BE2C (cell line): ENCODE data around the gene TSC22D1.
"Not testable (repeated sequence)": the region's sequence is repeated elsewhere in the genome, so short reads cannot be mapped to it uniquely, and the experiment has no call there.

Source experiments
- DNase-seq: peaks from one replicate; pipeline ENCODE4 v3.0.0-alpha.2; 2020
- H3K27me3 ChIP-seq: fragments of 250-450 bp; sonication (Bioruptor Pico); 2 replicates; pipeline ENCODE4 v1.5.1; 2020; ENCODE audit warnings: mild to moderate bottlenecking
- H3K36me3 ChIP-seq: fragments of 250-450 bp; sonication (Bioruptor Pico); 2 replicates; pipeline ENCODE4 v1.5.1; 2020; ENCODE audit warnings: mild to moderate bottlenecking
- H3K4me1 ChIP-seq: fragments of 250-450 bp; sonication (Bioruptor Pico); 2 replicates; pipeline ENCODE4 v1.5.1; 2020
- H3K4me3 ChIP-seq: 2 replicates; pipeline ENCODE4 v1.5.1; 2011; ENCODE audit warnings: low read depth, low read length
- H3K9me3 ChIP-seq: fragments of 250-450 bp; sonication (Bioruptor Pico); 2 replicates; pipeline ENCODE4 v1.5.1; 2020
- TF ChIP-seq, protein P1 (sequence below): IDR thresholded peaks from 2 replicates; pipeline ENCODE4 v1.5.1; 2012; ENCODE audit warnings: mild to moderate bottlenecking, low read depth, low read length

The TSC22D1 gene

DNA sequence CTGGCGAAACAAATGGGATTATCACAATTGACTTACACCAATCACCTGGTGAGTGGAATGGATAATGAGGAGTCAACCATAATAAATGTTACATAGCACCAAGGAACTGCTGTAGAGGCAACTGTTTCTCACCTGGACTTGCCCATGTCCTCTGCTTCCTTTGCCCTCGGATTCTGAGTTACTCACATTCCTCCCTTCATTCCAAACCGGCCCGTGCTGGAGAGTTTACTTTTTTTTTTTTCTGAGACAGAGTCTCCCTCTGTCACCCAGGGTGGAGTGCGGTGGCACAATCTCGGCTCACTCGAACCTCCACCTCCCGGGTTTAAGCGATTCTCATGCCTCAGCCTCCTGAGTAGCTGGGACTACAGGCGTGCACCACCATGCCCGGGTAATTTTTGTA, 41.5 kb upstream of the TSC22D1 start:
- no peaks in the 10 kb centered on the region; the same call in 1 of the 2 replicates for H3K27me3 ChIP-seq
- TF ChIP-seq, protein P1, sequence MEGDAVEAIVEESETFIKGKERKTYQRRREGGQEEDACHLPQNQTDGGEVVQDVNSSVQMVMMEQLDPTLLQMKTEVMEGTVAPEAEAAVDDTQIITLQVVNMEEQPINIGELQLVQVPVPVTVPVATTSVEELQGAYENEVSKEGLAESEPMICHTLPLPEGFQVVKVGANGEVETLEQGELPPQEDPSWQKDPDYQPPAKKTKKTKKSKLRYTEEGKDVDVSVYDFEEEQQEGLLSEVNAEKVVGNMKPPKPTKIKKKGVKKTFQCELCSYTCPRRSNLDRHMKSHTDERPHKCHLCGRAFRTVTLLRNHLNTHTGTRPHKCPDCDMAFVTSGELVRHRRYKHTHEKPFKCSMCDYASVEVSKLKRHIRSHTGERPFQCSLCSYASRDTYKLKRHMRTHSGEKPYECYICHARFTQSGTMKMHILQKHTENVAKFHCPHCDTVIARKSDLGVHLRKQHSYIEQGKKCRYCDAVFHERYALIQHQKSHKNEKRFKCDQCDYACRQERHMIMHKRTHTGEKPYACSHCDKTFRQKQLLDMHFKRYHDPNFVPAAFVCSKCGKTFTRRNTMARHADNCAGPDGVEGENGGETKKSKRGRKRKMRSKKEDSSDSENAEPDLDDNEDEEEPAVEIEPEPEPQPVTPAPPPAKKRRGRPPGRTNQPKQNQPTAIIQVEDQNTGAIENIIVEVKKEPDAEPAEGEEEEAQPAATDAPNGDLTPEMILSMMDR: no peak
- no peak for DNase-seq

DNA sequence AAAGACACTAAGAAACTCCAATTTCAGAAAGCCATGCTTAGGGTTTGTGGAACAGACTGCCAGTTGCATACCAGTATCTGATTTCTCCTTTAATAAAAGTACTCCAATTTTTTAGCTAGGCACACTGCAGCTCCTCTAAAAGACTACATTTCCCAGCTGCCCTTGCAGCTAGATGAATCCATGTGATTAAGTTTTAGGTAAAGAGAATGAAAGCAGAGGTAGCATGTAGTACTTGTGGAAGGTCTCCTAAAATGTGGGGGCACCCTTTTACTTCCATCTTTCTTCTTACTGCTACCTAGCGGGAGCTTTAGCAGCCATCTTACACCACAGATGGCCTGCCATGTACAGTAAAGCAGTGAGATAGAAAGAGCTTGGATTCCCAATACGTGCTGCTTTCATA, 33.0 kb upstream of the TSC22D1 start:
- H3K4me3 ChIP-seq: no peak overlapping the region
- TF ChIP-seq, protein P1: no peak
- no peaks in the 10 kb centered on the region for H3K36me3 ChIP-seq

More for the DNA sequence above, 41.5 kb upstream of the TSC22D1 start:
- Histone ChIP-seq H3K9me3 (no peaks in the 10 kb centered on the region), H3K4me1 (no peaks in the 10 kb centered on the region), H3K4me3 (no peak overlapping the region), H3K36me3 (no peaks in the 10 kb centered on the region)

DNA sequence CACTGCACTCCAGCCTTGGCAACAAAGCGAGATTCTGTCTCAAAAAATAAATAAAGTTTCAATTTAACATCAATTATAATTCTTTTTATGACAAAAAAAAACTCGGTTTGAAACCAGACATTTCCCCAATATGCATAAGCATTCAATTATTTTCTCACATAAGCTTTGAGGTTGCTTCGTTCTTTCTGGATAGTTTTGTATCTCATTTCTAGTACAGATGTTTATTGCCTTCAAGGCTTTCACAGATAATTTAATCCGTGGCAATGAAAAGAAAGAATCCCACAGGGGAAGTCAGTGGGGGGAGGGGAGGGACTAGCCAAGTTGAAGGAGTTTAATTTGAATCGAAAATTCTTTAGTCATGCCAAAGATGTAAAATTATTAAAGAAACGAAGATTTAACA, 29.6 kb upstream of the TSC22D1 start:
- no peaks in the 10 kb centered on the region for H3K36me3 ChIP-seq
- peaks cover 5% of the 10 kb centered on the region; the same call in 1 of the 2 replicates for H3K27me3 ChIP-seq
- no peak overlapping the region for H3K4me3 ChIP-seq
- DNase-seq: no peak
- TF ChIP-seq, protein P1: no peak
- no peaks in the 10 kb centered on the region; the same call in 1 of the 2 replicates for H3K9me3 ChIP-seq
- H3K4me1 ChIP-seq: no peaks in the 10 kb centered on the region

More for the DNA sequence above, 33.0 kb upstream of the TSC22D1 start:
- Histone ChIP-seq H3K27me3 (no peaks in the 10 kb centered on the region), H3K9me3 (no peaks in the 10 kb centered on the region), H3K4me1 (no peaks in the 10 kb centered on the region)
- DNase-seq: no peak

DNA sequence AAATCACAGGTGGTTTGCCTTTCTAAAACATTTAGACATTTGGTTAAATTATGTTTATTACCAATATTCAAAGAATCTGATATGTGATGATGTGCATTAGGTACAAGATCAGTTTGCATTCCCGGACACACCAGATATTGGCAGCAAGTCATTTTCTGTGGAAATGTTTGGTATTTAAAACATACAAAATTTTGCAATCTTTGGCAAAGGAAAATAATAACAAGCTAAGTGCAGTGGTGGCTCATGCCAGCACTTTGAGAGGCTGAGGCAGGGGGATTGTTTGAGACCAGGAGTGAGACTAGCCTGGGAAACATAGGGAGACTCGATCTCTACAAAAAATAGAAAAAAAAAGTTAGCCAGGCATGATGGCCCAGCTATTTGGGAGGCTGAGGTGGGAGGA, 29.1 kb upstream of the TSC22D1 start:
- H3K36me3 ChIP-seq: no peaks in the 10 kb centered on the region
- TF ChIP-seq, protein P1: no peak
- peaks cover 5% of the 10 kb centered on the region; the same call in 1 of the 2 replicates for H3K27me3 ChIP-seq
- DNase-seq: no peak
- H3K4me1 ChIP-seq: no peaks in the 10 kb centered on the region
- no peak overlapping the region for H3K4me3 ChIP-seq
- no peaks in the 10 kb centered on the region; the same call in 1 of the 2 replicates for H3K9me3 ChIP-seq

DNA sequence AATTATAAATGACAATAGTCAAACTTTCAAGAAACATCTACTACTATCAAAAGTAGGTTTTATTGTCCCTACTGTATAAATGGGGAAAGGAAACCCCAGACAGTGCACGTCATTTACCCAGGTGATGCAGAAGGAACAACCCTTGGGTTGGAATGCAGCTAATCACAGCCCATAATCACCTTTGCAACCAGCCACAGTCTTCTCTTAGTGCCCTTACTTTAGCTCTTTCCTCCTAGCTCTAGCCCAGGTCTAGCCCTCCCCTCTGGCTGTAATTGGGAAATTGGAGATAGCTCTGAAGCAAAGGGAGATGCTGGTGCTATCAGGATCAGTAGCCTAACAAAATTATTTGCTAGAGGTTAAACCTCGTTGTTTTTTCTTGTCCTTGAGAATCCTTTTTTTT, 25.5 kb upstream of the TSC22D1 start:
- Histone ChIP-seq H3K4me3 (no peak overlapping the region), H3K9me3 (no peaks in the 10 kb centered on the region; the same call in 1 of the 2 replicates), H3K4me1 (no peaks in the 10 kb centered on the region), H3K27me3 (peaks cover 5% of the 10 kb centered on the region; the same call in 1 of the 2 replicates), H3K36me3 (no peaks in the 10 kb centered on the region)
- DNase-seq: no peak
- TF ChIP-seq, protein P1: no peak

DNA sequence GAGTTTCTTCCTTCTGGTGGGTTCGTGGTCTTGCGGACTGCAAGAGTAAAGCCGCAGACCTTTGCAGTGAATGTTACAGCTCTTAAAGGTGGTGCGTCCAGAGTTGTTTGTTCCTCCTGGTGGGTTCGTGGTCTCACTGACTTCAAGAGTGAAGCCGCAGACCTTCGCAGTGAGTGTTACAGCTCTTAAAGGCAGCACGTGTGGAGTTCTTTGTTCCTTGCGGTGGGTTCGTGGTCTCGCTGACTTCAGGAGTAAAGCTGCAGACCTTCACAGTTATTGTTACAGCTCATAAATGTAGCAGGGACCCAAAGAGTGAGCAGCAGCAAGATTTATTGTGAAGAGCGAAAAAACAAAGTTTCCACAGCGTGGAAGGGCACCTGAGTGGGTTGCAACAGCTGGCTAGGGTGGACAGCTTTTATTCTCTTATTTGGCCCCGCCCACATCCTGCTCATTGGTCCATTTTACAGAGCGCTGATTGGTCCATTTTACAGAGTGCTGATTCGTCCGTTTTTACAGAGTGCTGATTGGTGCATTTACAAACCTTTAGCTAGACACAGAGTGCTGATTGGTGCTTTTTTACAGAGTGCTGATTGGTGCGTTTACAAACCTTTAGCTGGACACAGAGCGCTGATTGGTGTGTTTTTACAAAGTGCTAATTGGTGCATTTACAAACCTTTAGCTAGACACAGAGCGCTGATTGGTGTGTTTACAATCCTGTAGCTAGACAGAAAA, 17.9 kb upstream of the TSC22D1 start:
- not testable (repeated sequence) for H3K27me3 ChIP-seq, H3K4me1 ChIP-seq, DNase-seq, H3K36me3 ChIP-seq, H3K4me3 ChIP-seq, H3K9me3 ChIP-seq
